Neural cell (in vitro differentiated cells): ENCODE results near the gene STC2. TPM values are rescaled to one million over a fixed set of nuclear protein-coding genes. Genes with fewer than 3 reads are reported as not detected.
A peak's percentile ranks its signal among the peaks of the same experiment; 100 is the strongest.

ENCODE experiments used
- H2AFZ ChIP-seq: fragments of 200-600, 300-800 bp; sonication (generic), shearing (Covaris generic); 2 replicates; pipeline ENCODE4 v1.6.0; 2014; ENCODE audit warnings: low read depth, mild to moderate bottlenecking, antibody characterized with exemption, low read length, moderate library complexity
- H3F3A ChIP-seq: fragments of 200-600 bp; shearing (Covaris generic); 2 replicates; pipeline ENCODE4 v1.6.1; 2016; ENCODE audit warnings: mild to moderate bottlenecking, moderate library complexity, mixed read lengths, antibody characterized with exemption, low read length; ENCODE audit not compliant: insufficient read depth, poor library complexity, severe bottlenecking
- H3K27ac ChIP-seq: fragments of 200-600, 300-800 bp; sonication (generic), shearing (Covaris generic); 2 replicates; pipeline ENCODE4 v1.5.1; 2014; ENCODE audit warnings: mild to moderate bottlenecking, low read length, moderate library complexity
- H3K27me3 ChIP-seq: fragments of 300-800, 200-600 bp; sonication (generic), shearing (Covaris generic); 2 replicates; pipeline ENCODE4 v1.6.0; 2014; ENCODE audit warnings: mild to moderate bottlenecking, low read depth, low read length, moderate library complexity; ENCODE audit not compliant: insufficient read depth
- H3K36me3 ChIP-seq: fragments of 300-800, 200-600 bp; sonication (generic), shearing (Covaris generic); 2 replicates; pipeline ENCODE4 v1.5.1; 2014; ENCODE audit warnings: mild to moderate bottlenecking, antibody characterized with exemption, low read length, moderate library complexity; ENCODE audit not compliant: insufficient read depth
- H3K4me2 ChIP-seq: fragments of 300-800, 200-600 bp; sonication (generic), shearing (Covaris generic); 2 replicates; pipeline ENCODE4 v1.6.0; 2014; ENCODE audit warnings: mild to moderate bottlenecking, low read length
- H3K4me3 ChIP-seq: fragments of 300-800, 200-600 bp; sonication (generic), shearing (Covaris generic); 2 replicates; pipeline ENCODE4 v1.5.1; 2014; ENCODE audit warnings: mild to moderate bottlenecking, low read length, moderate library complexity
- H3K79me2 ChIP-seq: fragments of 200-600 bp; shearing (Covaris generic); replicated peaks from 2 replicates; pipeline ENCODE4 v1.6.0; 2014; ENCODE audit warnings: mild to moderate bottlenecking, low read length, moderate library complexity; ENCODE audit not compliant: insufficient read depth
- H3K9ac ChIP-seq: fragments of 300-800, 200-600 bp; sonication (generic), shearing (Covaris generic); 2 replicates; pipeline ENCODE4 v1.6.1; 2016; ENCODE audit warnings: mild to moderate bottlenecking, low read length, mixed read lengths
- H3K9me2 ChIP-seq: fragments of 200-600 bp; shearing (Covaris generic); 2 replicates; pipeline ENCODE4 v1.6.1; 2016; ENCODE audit warnings: mild to moderate bottlenecking, low read length, mixed read lengths; ENCODE audit not compliant: insufficient read depth
- H3K9me3 ChIP-seq: fragments of 200-600, 300-800 bp; sonication (generic), shearing (Covaris generic); 2 replicates; pipeline ENCODE4 v1.6.1; 2016; ENCODE audit warnings: mild to moderate bottlenecking, mixed run types, low read length, moderate library complexity, mixed read lengths
- H4K20me1 ChIP-seq: fragments of 200-600 bp; shearing (Covaris generic); 2 replicates; pipeline ENCODE4 v1.6.1; 2016; ENCODE audit warnings: mild to moderate bottlenecking, mixed run types; ENCODE audit not compliant: insufficient read depth
- CTCF ChIP-seq: fragments of 450-650 bp; IDR thresholded peaks from 2 replicates; pipeline ENCODE4 v1.5.1; 2014; ENCODE audit warnings: antibody characterized with exemption, mild to moderate bottlenecking, moderate library complexity; ENCODE audit not compliant: poor library complexity, severe bottlenecking
- EP300 ChIP-seq: fragments of 450-650 bp; conservative IDR thresholded peaks from 2 replicates; pipeline ENCODE4 v1.6.1; 2014; ENCODE audit warnings: antibody characterized with exemption, mild to moderate bottlenecking, moderate library complexity; ENCODE audit not compliant: poor library complexity, severe bottlenecking
- EZH2 ChIP-seq: fragments of 200-600, 300-800 bp; shearing (Covaris generic), sonication (generic); IDR thresholded peaks from 2 replicates; pipeline ENCODE4 v1.6.1; 2014; ENCODE audit warnings: antibody characterized with exemption, low read length, borderline replicate concordance, mild to moderate bottlenecking; ENCODE audit not compliant: insufficient read depth, poor library complexity, severe bottlenecking
- MXI1 ChIP-seq: fragments of 450-650 bp; conservative IDR thresholded peaks from 2 replicates; pipeline ENCODE4 v1.6.1; 2014; ENCODE audit warnings: antibody characterized with exemption, mild to moderate bottlenecking; ENCODE audit not compliant: poor library complexity, severe bottlenecking
- POLR2AphosphoS5 ChIP-seq: IDR thresholded peaks from 2 replicates; pipeline ENCODE4 v1.6.1; 2012
- RAD21 ChIP-seq: fragments of 450-650 bp; conservative IDR thresholded peaks from 2 replicates; pipeline ENCODE4 v1.6.1; 2014; ENCODE audit warnings: antibody characterized with exemption, mild to moderate bottlenecking, moderate library complexity
- REST ChIP-seq: IDR thresholded peaks from 2 replicates; pipeline ENCODE4 v1.6.1; 2012; ENCODE audit warnings: borderline replicate concordance
- SMC3 ChIP-seq: fragments of 450-650 bp; conservative IDR thresholded peaks from 2 replicates; pipeline ENCODE4 v1.6.1; 2014; ENCODE audit warnings: antibody characterized with exemption, mild to moderate bottlenecking, moderate library complexity; ENCODE audit not compliant: poor library complexity
- TAF1 ChIP-seq: IDR thresholded peaks from 2 replicates; pipeline ENCODE4 v1.6.1; 2012; ENCODE audit warnings: low read depth
- polyA plus RNA-seq: library from polyadenylated mRNA; depleted of rRNA; stranded (reverse); fragments of >200 nt; gene quantifications from 2 replicates; pipeline ENCODE4 v1.2.3, GENCODE V29; 2014

Gene STC2
- polyA plus RNA-seq, 1 donor from 2014 or later = 0.09 TPM

GRCh38 chr5:173333925-173334661 lies 5.9 kb upstream of the STC2 start:
- H3K27ac ChIP-seq = no peak overlapping the region
- H3K9me2 ChIP-seq = no peaks in the 10 kb centered on the region
- no peaks in the 10 kb centered on the region for H3F3A ChIP-seq
- no peak overlapping the region for H2AFZ ChIP-seq
- H3K27me3 ChIP-seq = peaks cover 27% of the 10 kb centered on the region
- TF ChIP-seq EZH2 = no peak
- no peak overlapping the region for H3K4me3 ChIP-seq
- no peak overlapping the region for H3K4me2 ChIP-seq
- H3K79me2 ChIP-seq = no peaks in the 10 kb centered on the region
- no peaks in the 10 kb centered on the region for H3K36me3 ChIP-seq
- no peak overlapping the region for H3K9ac ChIP-seq
- no peaks in the 10 kb centered on the region for H3K9me3 ChIP-seq
- no peaks in the 10 kb centered on the region for H4K20me1 ChIP-seq

- no peak overlapping the region for H3K9ac ChIP-seq
- H3K9me2 ChIP-seq = no peaks in the 10 kb centered on the region
- no peak overlapping the region for H3K4me2 ChIP-seq
- H3K27me3 ChIP-seq = peaks cover 48% of the 10 kb centered on the region
- no peaks in the 10 kb centered on the region for H3F3A ChIP-seq
- no peaks in the 10 kb centered on the region for H3K36me3 ChIP-seq
- H3K4me3 ChIP-seq = no peak overlapping the region
- no peak overlapping the region for H2AFZ ChIP-seq
- H3K27ac ChIP-seq = no peak overlapping the region
- H4K20me1 ChIP-seq = no peaks in the 10 kb centered on the region
- no peaks in the 10 kb centered on the region for H3K9me3 ChIP-seq
- H3K79me2 ChIP-seq = no peaks in the 10 kb centered on the region
- peak; percentile 81 for TF ChIP-seq CTCF
- no peak for TF ChIP-seq TAF1
- no peak for TF ChIP-seq REST
- peak; percentile 87 for TF ChIP-seq RAD21
- no peak for TF ChIP-seq POLR2AphosphoS5
- TF ChIP-seq MXI1 = peak; percentile 60
- peak; percentile 90 for TF ChIP-seq SMC3
These were observed 3.8 kb upstream of the STC2 start for GRCh38 chr5:173331956-173332479.

- Histone ChIP-seq H3K9me3 (no peaks in the 10 kb centered on the region), H3K36me3 (no peaks in the 10 kb centered on the region), H3K4me2 (no peak overlapping the region), H3K9me2 (no peaks in the 10 kb centered on the region), H4K20me1 (no peaks in the 10 kb centered on the region), H3K9ac (no peak overlapping the region), H3K79me2 (no peaks in the 10 kb centered on the region), H2AFZ (no peak overlapping the region), H3K4me3 (no peak overlapping the region), H3K27me3 (peaks cover 55% of the 10 kb centered on the region), H3K27ac (no peak overlapping the region), H3F3A (no peaks in the 10 kb centered on the region)
- no peak for TF ChIP-seq RAD21
- TF ChIP-seq SMC3 = no peak
- TF ChIP-seq CTCF = no peak
- no peak for TF ChIP-seq EP300
- no peak for TF ChIP-seq EZH2
- TF ChIP-seq MXI1 = no peak
- no peak for TF ChIP-seq POLR2AphosphoS5
- no peak for TF ChIP-seq REST
- TF ChIP-seq TAF1 = no peak
These were observed 3.1 kb upstream of the STC2 start for GRCh38 chr5:173331287-173331686.
